Large intestine (tissue), 3 donors: ENCODE results near the gene SORBS1. TPM values are rescaled to one million over a fixed set of nuclear protein-coding genes. Genes with fewer than 3 reads are reported as not detected.

Experiments used
- DNase-seq, 2 donors: peaks; one replicate each; pipeline versions ENCODE4 v3.0.0 to v3.0.0-alpha.2; 2013
- H3K27ac ChIP-seq: one replicate; pipeline ENCODE4 v1.5.1; 2013; ENCODE audit warnings: low read length
- H3K27me3 ChIP-seq: 2 replicates; pipeline ENCODE4 v1.6.1; 2013; ENCODE audit warnings: low read length; ENCODE audit not compliant: control insufficient read depth, insufficient read depth
- H3K36me3 ChIP-seq: 2 replicates; pipeline ENCODE4 v1.6.1; 2013; ENCODE audit warnings: low read length; ENCODE audit not compliant: control insufficient read depth, insufficient read depth
- H3K4me1 ChIP-seq: one replicate; pipeline ENCODE4 v1.6.1; 2013; ENCODE audit warnings: low read length; ENCODE audit not compliant: control insufficient read depth, insufficient read depth
- H3K4me3 ChIP-seq: one replicate; pipeline ENCODE4 v1.5.1; 2013; ENCODE audit warnings: low read length
- H3K9me3 ChIP-seq: one replicate; pipeline ENCODE4 v1.6.1; 2013; ENCODE audit warnings: mild to moderate bottlenecking, low read depth, low read length, moderate library complexity; ENCODE audit not compliant: control insufficient read depth
- WGBS: methylation state at CpG from one replicate; pipeline ENCODE4 v1.1.5; 2013; ENCODE audit warnings: low lambda C conversion rate; ENCODE audit not compliant: insufficient coverage; 5-methylcytosine and 5-hydroxymethylcytosine counted together
- polyA plus RNA-seq: library from polyadenylated mRNA; unstranded; fragments of 120-200 nt; gene quantifications from one replicate; pipeline ENCODE4 v1.2.1, GENCODE V29; 2013

SORBS1 gene
- polyA plus RNA-seq, 1 donor: 60.2 TPM

DNA sequence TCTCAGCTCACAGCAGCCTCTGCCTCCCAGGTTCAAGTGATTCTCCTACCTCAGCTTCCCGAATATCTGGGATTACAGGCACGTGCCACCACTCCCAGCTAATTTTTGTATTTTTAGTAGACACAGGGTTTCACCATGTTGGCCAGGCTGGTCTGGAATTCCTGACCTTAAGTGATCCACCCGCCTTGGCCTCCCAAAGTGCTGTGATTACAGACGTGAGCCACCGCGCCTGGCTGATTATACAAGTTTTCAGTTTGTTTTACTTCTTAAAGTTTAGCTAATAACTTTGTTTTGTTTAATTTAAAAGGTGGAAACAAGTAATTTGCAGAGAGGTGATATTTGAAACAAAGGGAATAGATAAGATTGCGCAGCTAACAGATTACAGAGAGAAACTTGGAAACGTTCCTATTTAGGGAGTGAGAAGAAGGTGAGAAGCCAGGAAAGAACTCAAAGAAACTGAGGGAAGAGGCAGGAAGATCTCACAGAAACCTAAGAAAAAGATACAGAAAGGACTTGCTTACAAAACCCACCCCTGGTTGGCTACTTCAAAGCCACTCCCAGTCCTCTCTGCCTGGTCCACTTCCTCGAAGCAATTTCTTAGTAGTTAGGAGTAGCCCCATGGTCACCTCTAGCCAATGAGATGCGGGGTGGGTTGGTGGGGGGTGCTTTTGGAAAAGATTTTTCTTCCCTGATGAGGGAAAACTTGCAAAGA, 255.4 kb downstream of the SORBS1 start:
- H3K9me3 ChIP-seq: no peaks in the 10 kb centered on the region
- peaks cover 10% of the 10 kb centered on the region for H3K4me1 ChIP-seq
- no peak for DNase-seq
- no peaks in the 10 kb centered on the region for H3K36me3 ChIP-seq
- no peaks in the 10 kb centered on the region for H3K27me3 ChIP-seq
- 27% methylated on average over 3 of the region's 10 CpGs for WGBS
- no peak overlapping the region for H3K27ac ChIP-seq
- H3K4me3 ChIP-seq: no peak overlapping the region

DNA sequence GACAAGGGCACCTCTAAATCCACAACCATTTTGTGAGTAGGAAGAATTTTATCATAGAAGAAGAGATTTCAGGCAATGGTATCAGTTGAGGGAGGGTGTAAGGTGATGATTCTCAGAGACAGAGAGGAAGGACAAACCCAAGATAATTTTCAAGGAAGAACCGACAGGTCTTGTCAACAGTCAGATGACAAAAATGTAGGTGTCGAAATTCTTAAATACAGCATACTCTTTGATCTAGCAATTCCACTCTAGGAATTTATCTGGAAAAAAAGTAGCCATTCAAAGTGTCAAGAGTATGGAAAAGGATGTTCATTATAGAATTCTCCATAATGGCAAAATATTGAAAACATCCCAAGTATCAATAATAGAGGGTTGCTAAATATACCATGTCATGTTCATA, 256.2 kb downstream of the SORBS1 start:
- H3K27ac ChIP-seq: no peak overlapping the region
- H3K4me3 ChIP-seq: no peak overlapping the region
- H3K27me3 ChIP-seq: no peaks in the 10 kb centered on the region
- DNase-seq: no peak
- WGBS: no CpG with 5 or more reads among the region's 2 CpGs
- H3K36me3 ChIP-seq: no peaks in the 10 kb centered on the region
- H3K4me1 ChIP-seq: peaks cover 10% of the 10 kb centered on the region
- no peaks in the 10 kb centered on the region for H3K9me3 ChIP-seq

DNA sequence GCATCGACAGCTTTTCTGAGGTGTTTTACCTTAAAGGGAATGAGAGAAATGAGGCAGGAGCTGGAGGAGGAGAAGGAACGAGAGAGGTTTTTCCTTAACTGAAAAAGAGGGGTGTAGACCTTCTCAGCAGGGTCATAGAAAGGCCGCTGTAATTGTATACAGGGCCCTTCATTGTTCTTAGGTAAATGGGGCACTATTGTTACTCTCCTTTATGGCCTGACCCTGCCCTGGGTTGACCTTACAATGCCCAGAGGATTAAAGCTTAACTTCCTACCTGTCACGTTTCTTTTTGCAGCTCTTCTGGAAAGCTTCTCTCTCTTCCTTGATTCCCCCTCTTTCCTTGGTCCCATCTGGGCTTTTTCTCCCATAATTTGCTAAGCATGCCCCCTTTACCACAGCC, 256.7 kb downstream of the SORBS1 start:
- no peaks in the 10 kb centered on the region for H3K36me3 ChIP-seq
- no peak overlapping the region for H3K27ac ChIP-seq
- no peaks in the 10 kb centered on the region for H3K27me3 ChIP-seq
- H3K4me3 ChIP-seq: no peak overlapping the region
- 83% methylated on average over 1 of the region's 4 CpGs for WGBS
- no peak for DNase-seq
- peaks cover 10% of the 10 kb centered on the region for H3K4me1 ChIP-seq
- H3K9me3 ChIP-seq: no peaks in the 10 kb centered on the region

DNA sequence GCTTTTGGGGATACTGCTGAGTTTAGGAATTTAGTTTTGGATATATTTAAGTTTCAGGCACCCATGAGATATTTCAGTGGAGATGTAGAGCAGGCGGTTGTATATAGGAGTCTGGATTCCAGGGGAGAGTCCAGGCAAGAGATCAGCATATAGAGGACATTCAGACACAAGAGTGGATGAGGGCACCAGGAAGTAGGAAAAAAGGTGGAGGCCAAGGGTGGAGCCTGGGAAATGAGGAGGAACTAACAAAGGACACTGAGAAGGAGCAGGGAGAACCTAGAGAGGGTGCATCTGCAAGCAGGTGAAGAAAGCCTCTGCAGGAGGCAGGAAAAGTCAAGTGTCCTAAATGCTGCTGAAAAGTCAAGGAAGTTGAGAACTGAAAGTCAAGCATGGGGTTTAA, 257.2 kb downstream of the SORBS1 start:
- H3K4me1 ChIP-seq: peaks cover 10% of the 10 kb centered on the region
- H3K36me3 ChIP-seq: no peaks in the 10 kb centered on the region
- no peak overlapping the region for H3K27ac ChIP-seq
- DNase-seq: no peak
- WGBS: 100% methylated on average over 1 of the region's 1 CpG
- no peaks in the 10 kb centered on the region for H3K27me3 ChIP-seq
- no peaks in the 10 kb centered on the region for H3K9me3 ChIP-seq
- no peak overlapping the region for H3K4me3 ChIP-seq

DNA sequence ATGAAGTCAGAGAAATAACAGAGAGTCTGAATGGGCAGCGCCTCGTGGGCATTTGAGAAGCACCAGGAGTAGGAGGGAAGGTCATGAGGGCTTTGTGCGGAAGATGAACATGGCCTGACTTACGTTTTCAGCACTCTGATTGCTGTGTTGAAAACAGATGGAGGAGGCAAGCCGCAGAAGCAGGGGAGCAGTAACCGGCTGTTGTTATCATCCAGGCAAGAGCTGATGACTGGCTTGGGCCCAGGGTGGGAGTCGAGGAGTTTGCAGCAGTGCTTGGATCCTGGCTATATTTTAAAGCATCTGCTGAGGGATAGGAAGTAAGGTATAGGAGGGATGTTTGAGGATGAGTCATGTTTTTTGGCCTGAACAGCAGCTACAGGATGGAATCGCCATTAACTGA, 257.6 kb downstream of the SORBS1 start:
- no peak overlapping the region for H3K27ac ChIP-seq
- no peaks in the 10 kb centered on the region for H3K36me3 ChIP-seq
- WGBS: 100% methylated on average over 3 of the region's 8 CpGs
- H3K4me1 ChIP-seq: peaks cover 10% of the 10 kb centered on the region
- H3K4me3 ChIP-seq: no peak overlapping the region
- no peaks in the 10 kb centered on the region for H3K9me3 ChIP-seq
- no peaks in the 10 kb centered on the region for H3K27me3 ChIP-seq
- no peak for DNase-seq

DNA sequence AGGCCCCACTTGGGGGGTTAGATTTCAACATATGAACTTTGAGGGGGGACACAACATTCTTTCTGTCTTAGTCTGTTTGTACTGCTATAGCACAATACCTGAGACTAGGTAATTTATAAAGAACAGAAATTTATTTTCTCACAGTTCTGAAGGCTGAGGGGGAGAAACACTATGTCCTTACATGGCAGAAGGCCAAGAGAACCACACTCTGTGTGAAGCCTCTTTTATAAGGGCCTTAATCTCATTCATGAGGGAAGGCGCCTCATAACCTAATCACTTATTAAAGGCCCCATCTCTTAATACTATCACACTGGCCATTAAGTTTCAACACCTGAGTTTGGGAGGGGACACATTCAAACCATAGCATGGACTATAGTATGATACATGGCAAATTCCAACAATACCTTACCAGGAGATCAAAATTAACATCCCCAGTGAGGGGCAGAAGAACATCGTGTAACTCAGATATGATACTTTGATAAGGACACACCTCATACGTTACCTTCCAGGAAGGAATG, 261.1 kb downstream of the SORBS1 start:
- no peak for DNase-seq
- Histone ChIP-seq H3K27ac (no peak overlapping the region), H3K36me3 (no peaks in the 10 kb centered on the region), H3K4me3 (no peak overlapping the region), H3K27me3 (no peaks in the 10 kb centered on the region), H3K9me3 (no peaks in the 10 kb centered on the region), H3K4me1 (peaks cover 10% of the 10 kb centered on the region)
- WGBS: no CpG with 5 or more reads among the region's 3 CpGs

DNA sequence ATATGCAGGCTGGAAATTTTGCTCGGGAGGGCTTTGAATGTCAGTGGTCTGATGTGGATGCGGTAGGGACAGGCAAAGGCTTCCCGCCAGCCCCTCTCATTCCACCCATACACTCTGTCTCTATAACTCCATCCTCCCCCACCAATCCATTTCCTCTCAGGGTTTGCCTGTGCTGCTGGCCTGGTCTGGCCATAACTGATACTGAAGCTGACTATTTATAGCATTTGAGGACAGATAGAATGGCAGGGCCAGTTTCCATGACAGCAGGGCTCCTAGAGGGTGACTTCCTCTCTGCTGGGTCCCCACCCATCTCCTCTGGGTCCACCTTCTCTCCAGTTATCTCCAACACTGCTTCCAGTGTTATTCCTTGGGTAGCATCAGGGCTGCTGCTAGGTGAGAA, 263.8 kb downstream of the SORBS1 start:
- no peaks in the 10 kb centered on the region for H3K36me3 ChIP-seq
- no peak for DNase-seq
- no peaks in the 10 kb centered on the region for H3K27me3 ChIP-seq
- no CpG with 5 or more reads among the region's 3 CpGs for WGBS
- no peak overlapping the region for H3K4me3 ChIP-seq
- H3K4me1 ChIP-seq: peaks cover 14% of the 10 kb centered on the region
- H3K27ac ChIP-seq: no peak overlapping the region
- no peaks in the 10 kb centered on the region for H3K9me3 ChIP-seq

DNA sequence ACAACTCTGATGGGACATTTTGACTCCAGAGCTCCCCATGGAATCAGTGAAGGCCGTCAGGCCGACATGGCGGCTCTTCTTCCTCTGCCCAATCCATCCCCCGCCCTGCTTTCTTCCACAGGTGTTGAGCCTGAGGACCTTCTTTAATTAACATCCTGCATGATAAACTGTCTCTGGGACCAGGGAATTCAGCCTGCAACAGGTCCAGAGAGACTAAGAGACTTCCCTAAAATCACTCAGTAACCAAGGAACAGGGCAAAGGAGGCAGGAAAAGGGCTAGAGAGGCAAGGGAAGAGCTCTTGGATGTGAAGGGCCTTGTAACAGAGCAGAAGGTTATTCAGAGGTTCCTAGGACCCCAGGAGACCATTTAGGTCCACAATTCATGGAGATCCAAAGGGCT, 264.4 kb downstream of the SORBS1 start:
- Histone ChIP-seq H3K4me3 (no peak overlapping the region), H3K27me3 (no peaks in the 10 kb centered on the region), H3K27ac (no peak overlapping the region), H3K36me3 (no peaks in the 10 kb centered on the region), H3K4me1 (peaks cover 14% of the 10 kb centered on the region), H3K9me3 (no peaks in the 10 kb centered on the region)
- DNase-seq: no peak
- no CpG with 5 or more reads among the region's 4 CpGs for WGBS

DNA sequence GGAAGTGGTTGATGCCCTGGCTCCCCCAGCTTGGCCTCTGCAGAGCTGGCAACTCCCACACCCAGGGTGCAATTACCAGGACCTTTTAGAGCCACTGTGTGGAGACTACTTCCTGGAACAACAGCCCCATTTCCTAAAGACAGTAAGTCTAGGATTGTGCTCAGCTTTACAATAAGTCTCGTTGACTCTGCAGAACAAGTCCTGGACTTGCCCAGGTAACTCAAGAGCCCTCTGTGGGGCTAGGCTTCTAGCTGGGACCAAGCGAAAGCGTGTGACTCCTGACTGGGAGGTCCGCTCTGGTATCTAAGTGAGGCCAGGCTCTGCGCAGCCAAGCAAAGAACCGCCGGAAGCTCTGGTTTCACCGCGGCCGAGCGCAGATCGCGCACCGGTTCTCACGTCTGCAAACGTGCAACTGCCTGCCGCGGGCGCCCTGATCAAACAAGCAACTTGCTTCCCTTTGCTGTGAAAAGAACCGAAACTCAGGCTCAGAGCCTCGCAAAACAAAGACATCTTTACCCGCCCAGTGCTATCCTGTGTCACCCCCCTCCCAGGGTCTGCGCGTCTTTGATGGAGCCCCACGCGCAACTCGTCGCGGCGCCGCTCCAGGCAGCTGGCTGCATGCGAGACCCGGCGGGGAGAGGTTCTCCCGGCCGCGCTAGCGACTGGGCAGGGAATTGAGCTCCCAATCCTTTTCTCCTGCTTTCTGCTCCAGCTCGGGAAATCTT, 266.0 kb downstream of the SORBS1 start:
- peak in 1 of 2 donors; percentile 87 for DNase-seq
- no CpG with 5 or more reads among the region's 39 CpGs for WGBS
- Histone ChIP-seq H3K27me3 (no peaks in the 10 kb centered on the region), H3K4me3 (peak overlapping the region; percentile 36), H3K9me3 (no peaks in the 10 kb centered on the region), H3K4me1 (peaks cover 14% of the 10 kb centered on the region), H3K27ac (peak overlapping the region; percentile 73), H3K36me3 (no peaks in the 10 kb centered on the region)

DNA sequence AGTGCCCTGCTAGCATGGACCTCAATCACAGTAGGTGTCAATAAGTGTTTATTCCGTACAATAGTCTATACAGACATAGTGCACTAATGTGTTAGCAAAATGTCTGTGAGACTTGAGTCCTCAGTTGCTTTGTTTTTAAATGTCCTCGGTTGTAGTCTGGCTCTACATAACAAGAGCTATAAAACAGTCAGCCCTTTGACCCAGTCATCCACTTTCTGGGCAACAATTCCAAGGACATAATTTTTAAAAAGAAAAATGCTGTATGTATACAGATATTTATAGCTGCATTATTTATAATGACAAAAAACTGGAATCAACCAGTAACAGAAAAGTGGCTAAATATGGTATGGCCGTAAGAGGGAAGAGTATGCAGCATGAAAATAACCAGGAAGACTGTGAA, 267.5 kb downstream of the SORBS1 start:
- DNase-seq: no peak
- Histone ChIP-seq H3K27ac (no peak overlapping the region), H3K4me3 (no peak overlapping the region), H3K9me3 (no peaks in the 10 kb centered on the region), H3K27me3 (no peaks in the 10 kb centered on the region), H3K36me3 (no peaks in the 10 kb centered on the region), H3K4me1 (peaks cover 14% of the 10 kb centered on the region)
- 51% methylated on average over 2 of the region's 3 CpGs for WGBS
